Kidney glomerular epithelial cell (primary cell): ENCODE measurements around the gene TRDN.
"Not testable (repeated sequence)": the region's sequence is repeated elsewhere in the genome, so short reads cannot be mapped to it uniquely, and the experiment has no call there.

Experiments used
- DNase-seq: peaks from one replicate; lab custom pipeline; 2025; lab: John Stamatoyannopoulos, UW

Gene TRDN

GRCh38 chr6:123562264-123562663 is 74.5 kb downstream of the TRDN start:
- no peak for DNase-seq

DNA sequence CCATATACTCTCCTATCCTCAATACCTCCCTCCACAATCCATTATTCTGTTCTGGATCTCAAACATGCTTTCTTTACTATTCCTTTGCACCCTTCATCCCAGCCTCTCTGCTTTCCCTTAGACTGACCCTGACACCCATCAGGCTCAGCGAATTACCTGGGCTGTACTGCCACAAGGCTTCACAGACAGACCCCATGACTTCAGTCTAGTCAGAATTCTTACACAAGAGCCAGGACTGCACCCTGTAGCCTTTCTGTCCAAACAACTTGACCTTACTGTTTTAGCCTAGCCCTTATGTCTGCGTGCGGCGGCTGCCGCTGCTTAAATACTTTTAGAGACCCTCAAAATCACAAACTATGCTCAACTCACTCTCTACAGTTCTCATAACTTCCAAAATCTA is 76.9 kb downstream of the TRDN start:
- DNase-seq: not testable (repeated sequence)

DNA sequence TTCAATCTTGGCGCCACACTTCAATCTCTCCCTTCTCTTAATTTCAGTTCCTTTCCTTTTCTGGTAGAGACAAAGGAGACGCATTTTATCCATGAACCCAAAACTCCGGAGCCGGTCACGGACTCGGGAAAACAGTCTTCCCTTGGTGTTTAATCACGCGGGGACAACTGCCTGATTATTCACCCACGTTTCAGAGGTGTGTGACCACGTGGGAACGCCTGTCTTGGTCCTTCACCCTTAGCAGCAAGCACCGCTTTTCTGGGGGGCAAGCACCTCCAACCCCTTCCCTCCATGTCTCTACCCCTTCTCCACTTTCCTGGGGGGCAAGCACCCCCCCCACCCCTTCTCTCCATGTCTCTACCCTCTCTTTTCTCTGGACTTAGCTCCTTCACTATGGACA is 79.3 kb downstream of the TRDN start:
- DNase-seq: not testable (repeated sequence)

DNA sequence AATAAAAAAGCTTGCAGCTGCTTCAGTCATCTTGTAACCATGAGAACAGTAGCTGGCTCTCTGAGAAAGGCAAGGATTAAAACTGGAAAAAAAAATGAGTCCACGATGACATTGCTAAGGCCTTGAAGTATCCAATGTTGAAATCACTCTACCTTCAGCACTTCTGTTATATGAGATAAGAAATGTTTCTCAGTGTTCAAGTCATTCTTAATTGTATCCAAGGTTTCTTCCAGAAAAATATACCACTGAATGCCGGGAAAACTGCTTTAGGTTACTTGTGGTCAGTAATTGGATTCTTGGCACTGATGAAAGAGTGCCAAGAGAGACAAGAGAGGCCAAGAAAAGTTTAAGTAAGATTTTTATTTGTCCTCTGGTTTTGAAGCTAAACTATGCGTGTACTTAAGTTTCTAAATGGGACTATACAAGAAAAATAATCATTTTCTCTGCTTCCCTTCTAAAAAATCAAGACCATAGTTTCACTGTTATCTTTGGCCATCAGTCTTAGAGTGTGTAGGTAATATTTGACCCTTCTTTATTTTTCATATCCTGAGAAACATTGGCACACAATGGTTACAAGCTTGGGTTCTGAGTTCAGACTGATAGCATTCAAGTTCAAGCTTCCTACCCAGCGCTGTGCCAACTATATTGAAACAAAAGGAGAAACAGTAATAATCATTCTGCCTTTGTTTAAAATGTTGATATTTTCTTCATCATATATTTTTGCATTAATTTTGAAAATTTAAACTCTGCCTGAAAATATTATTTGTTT is 84.6 kb downstream of the TRDN start:
- DNase-seq: no peak

- DNase-seq: no peak
These were observed 86.6 kb downstream of the TRDN start for GRCh38 chr6:123550052-123550617.

DNA sequence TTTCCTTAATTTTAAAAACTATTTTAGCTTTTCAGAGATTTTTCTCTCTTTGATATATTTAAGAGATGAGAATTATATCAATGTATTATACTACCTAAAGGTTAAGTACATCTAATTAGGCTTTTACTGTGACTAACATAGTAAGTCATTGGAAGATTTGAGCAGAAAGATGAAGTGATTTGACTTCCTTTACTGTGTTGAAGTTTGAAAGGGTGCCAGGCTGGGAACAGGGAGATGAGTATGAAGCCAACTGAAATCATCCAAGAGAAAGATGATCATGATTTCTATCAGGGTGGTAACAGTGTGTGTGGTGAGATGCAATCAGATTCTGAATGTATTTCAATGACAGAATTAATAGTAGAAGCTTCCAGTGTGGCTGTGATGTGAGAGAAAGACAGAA is 87.3 kb downstream of the TRDN start:
- no peak for DNase-seq

- DNase-seq: no peak
These were observed 89.4 kb downstream of the TRDN start for GRCh38 chr6:123547216-123547978.

DNA sequence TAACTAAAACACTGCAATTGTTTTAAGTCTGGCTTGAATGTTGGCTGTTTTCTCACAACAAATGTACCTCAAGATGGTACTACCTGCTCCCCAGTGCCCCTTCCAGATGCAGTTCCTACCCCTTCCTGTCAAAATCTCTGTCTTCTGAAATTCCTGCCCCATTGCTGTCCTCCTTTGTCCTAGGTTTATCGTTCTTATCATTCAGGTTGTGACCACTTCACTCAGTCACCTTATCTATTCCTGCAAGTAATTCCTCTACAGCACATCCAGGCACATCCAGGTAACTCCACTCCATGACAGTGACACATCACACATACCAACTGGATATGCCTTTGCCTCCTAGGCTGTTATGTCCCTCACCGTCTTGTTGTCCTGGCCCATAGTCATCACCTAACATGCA is 90.2 kb downstream of the TRDN start:
- DNase-seq: no peak

DNA sequence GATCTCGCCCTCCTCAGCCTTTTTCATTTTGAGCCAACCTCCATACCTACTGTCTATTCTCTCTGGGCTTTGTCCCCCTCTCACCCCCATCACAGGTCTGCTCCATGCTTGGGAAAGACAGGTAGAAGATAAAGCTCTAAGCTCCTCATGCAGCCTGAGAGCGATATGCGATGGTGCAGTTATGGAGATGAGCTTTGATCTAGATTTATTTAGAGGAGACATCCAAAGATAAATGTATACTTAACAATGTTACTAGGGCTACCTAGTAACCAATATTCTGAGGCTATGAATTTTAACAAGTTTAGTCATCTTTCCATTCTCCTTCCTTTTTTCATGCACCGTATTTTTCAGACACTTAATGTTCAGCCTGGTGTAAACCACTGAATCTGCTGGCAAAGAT is 95.3 kb downstream of the TRDN start:
- no peak for DNase-seq

DNA sequence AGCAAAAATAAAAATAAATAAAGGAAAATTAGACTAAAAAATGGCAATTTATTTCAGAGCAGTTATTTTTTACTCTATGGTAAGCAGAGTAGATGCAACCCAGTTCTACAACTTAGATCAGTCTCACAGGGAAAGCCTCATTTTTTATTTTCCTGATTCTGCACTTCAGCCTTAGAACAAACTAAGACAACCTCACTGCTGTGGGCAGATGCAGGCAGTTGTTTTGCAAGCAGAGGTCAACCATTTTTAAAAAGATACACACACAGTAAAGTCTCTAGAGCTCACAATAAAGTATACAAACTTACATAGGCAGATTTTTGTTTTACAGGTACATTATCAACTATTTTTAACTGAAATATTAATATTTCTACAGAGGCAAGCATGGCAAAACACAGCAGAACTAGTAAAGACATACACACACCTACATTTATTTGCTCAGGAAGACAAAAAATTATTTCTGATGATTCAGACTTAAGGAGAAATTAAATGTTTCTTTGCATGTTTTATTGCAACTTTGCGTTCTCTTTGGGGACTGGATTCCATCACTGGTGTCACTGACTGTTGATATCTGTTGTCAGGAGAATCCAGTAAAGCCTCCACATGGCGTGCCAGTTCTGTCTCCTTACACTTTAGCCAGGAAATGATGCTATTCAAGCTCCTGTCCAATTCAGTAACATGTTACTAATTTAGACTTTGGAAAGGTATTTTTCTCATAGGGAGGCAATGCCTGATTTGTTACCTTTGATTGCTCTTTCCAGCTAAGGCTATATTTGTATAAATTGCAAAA is 102.7 kb downstream of the TRDN start:
- no peak for DNase-seq

GRCh38 chr6:123529843-123530242 is 106.9 kb downstream of the TRDN start:
- no peak for DNase-seq

GRCh38 chr6:123529058-123529457 is 107.7 kb downstream of the TRDN start:
- DNase-seq: no peak

DNA sequence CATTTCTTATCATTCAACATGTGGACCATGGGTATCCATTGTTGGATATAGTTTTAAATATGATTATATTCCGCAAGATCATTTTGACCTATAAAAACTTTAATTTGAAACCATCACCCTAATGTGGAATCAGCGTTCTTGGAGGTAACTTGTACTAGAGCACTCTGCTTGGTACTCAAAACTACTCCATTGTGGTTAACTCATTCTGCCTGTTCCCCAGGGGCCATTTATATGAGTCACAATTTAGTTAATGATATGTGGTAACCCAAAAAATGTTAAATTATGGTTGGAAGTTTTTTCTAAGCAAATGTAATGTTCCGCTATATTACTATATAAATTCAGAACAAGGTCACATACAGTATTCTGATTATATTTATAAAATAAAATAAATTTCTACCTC is 109.3 kb downstream of the TRDN start:
- DNase-seq: no peak

DNA sequence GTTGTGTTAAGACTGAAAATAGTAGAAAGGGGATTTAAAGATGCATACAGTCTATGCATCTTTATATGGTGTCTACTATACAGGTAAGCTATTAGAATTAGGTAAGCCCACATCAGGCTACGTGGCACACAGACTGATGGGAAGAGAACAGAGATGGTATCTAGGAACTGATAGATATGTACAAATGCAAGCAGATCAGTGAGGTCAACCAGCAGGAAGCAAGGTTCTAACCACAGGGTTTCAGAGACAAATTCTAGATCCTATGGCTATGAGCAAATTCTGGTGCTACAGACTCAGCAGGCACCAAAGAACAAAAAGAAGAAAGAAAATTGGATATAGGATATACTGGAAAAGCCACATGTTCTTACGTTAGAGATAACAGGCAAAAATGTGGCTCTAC is 110.6 kb downstream of the TRDN start:
- DNase-seq: no peak

- no peak for DNase-seq
These were observed 112.0 kb downstream of the TRDN start for GRCh38 chr6:123524781-123525180.

- no peak for DNase-seq
These were observed 116.5 kb downstream of the TRDN start for GRCh38 chr6:123520217-123520616.

GRCh38 chr6:123519189-123519505 is 117.6 kb downstream of the TRDN start:
- DNase-seq: no peak

GRCh38 chr6:123518441-123519188 is 118.1 kb downstream of the TRDN start:
- no peak for DNase-seq

DNA sequence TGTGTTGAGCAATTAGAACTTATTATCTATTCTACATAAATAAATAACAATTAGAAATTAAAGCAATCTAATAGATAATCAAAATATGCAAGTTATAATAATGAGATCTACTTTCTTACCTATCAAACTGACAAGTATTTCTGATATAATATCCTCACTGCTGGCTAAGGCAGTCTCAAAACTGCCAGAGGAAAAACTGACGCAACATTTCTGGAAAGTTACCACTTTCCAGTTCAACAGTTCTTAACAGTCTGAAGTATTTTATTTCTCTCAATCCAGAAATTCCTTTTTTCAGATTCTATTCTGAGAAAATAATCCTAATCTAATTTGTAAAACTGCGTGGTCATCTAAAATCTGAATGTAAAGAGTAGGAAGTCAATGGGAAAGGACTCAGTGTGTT is 121.0 kb downstream of the TRDN start:
- DNase-seq: no peak

- no peak for DNase-seq
These were observed 127.6 kb downstream of the TRDN start for GRCh38 chr6:123509112-123509511.

- DNase-seq: no peak
These were observed 128.5 kb downstream of the TRDN start for GRCh38 chr6:123508290-123508689.

DNA sequence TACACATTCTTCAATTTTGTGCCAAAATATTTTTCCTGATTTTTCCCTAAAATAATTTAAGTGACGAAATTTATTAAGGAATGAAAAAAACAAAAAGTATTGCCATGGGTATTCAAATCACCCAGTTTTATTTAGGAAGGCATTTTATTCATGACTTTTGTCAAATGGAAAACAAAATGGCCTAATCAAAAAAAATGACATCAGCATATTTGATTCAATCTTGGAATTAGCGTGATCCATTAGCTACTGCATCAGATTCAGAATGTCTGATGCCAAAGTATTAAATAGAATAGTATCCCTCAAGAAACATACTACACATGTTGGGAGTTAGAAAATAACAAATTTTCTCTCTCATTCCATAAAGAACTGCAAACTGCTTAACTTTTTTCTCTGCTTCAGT is 129.2 kb downstream of the TRDN start:
- DNase-seq: no peak
